Activated gamma-delta T cell treated with anti-CD3 and anti-CD28 coated beads, Interleukin-2, amount 50 U/mL, for 16 hours (primary cell): ENCODE results near the gene EEF1A1.

ENCODE experiments used
- DNase-seq: peaks from one replicate; pipeline ENCODE4 v3.0.0-alpha.2; 2020; ENCODE audit warnings: low read depth

Gene EEF1A1

DNA sequence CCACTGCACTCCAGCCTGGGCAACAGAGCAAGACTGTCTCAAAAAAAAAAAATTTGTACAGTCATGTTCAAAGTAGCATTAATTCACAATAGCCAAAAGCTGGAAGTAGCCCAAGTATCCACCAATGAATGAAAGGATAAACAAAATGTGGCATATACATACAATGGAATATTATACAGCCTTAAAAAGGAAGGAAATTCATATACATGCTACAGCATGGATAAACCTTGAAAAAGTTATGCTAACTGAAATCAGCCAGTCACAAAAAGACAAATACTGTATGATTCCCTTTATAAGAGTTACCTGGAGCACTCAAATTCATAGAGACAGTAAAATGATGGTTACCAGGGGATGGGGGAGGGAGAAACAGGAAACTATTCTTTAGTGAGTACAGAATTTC is 15.7 kb downstream of the EEF1A1 start:
- DNase-seq = no peak

DNA sequence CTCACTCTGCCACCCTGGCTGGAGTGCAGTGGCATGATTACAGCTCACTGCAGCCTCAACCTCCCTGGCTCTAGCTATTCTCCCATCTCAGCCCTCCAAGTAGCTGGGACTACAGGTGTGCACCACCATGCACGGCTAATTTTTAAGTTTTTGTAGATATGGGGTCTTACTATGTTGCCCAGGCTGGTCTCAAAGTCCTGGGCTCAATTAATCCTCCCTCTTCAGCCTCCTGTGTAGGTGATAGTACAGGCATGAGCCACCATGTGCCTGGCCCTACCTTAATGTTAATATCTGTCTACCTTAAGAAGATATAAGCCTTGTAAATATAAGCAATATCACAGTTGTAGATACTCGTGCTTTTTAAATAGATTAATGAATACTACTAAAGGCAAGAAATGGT is 16.7 kb downstream of the EEF1A1 start:
- no peak for DNase-seq

DNA sequence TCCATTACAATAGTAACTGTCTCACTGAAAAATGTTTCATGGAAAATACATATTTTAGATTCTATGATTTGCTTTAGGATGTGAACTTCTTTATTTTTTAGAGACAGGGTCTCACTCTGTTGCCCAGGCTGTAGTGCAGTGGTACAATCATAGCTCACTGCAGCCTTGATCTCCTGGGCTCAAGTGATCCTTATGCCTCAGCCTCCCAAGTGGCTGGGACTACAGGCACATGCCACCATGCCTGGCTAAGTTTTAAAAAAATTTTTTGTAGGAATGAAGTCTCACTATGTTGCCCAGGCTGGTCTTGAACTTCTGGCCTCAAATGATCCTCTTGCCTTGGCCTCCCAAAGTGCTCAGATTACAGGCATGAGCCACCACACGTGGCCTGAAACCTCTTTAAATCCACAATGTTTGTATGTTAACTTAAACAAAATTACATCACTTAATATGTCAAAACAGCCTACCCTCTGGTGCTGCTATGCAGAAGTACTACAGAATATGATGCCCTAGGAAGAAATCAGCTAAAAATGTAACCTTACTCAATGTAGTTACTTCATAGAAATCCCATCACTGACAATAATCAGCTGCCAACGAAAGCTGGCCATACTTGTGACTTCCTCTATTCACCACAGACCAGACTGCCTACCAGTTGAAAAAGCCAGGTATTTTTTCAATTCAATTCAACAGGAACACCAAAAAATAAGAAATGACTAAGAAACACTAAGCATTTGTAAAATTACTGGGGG is 17.6 kb downstream of the EEF1A1 start:
- no peak for DNase-seq

DNA sequence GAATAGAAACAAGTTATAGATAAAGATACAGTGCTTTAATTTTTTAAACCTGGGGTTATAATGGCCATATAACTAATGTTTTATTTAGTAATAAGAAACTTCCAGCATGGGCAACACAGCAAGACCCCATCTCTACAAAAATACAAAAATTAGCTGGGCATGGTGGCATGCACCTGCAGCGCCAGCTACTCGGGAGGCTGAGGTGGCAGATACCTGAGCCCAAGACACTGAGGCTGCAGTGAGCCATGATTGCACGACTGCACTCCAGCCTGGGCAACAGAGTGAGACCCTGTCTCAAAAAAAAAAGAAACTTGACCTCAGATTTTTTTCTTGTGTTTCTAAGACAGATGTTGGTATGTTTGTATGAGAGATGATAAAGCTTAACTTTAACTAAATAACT is 22.9 kb downstream of the EEF1A1 start:
- no peak for DNase-seq

GRCh38 chr6:73491377-73491776 is 29.5 kb downstream of the EEF1A1 start:
- DNase-seq = no peak

DNA sequence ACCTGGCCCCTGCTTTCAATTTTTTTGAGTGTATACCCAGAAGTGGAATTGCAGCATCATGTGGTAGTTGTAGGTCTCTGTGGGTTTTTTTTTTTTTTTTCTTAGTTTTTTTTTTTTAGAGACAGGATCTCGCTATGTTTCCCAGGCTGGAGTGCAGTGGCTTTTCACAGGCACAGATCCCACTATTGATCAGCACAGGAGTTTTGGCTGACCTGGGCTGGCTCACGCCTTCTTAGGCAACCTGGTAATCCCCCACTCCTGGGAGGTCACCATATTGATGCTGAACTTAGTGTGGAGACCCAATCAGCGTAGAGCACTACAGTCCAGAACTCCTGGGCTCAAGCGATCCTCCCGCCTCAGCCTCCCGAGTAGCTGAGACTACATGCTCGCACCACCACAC is 33.4 kb downstream of the EEF1A1 start:
- DNase-seq = no peak

DNA sequence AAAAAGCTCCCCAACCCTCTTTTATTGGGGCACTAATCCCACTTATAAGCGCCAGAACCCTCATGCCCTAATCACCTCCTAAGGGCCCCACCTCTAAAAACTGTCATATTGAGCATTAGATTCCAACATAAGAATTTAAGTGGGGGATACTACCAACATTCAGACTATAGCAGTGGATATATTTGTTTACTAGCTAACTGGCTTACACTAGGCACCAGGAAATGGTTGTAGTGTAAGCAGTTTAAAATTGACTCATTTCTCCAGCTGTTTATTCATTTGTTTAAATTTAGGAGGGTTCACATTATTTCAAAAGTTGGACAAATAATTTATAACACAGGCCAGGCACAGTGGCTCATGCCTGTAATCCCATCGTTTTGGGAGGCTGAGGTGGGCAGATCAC is 36.4 kb downstream of the EEF1A1 start:
- no peak for DNase-seq

DNA sequence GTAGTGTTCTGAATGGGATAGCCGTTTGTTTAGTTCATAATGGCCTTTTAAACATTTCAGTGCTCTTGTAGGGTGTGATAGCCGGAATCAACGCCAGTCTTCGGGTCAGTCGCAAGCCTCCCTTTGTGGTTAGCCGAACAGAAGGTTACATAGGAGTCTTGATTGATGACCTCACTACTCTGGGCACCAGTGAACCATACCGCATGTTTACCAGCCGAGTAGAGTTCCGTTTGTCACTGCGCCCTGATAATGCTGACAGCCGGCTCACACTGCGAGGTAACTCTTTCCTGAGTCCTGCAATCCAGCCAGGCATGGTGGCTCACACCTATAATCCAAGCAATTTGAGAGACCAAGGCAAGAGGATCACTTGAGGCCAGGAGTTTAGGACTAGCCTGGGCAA is 38.9 kb downstream of the EEF1A1 start:
- DNase-seq = no peak

DNA sequence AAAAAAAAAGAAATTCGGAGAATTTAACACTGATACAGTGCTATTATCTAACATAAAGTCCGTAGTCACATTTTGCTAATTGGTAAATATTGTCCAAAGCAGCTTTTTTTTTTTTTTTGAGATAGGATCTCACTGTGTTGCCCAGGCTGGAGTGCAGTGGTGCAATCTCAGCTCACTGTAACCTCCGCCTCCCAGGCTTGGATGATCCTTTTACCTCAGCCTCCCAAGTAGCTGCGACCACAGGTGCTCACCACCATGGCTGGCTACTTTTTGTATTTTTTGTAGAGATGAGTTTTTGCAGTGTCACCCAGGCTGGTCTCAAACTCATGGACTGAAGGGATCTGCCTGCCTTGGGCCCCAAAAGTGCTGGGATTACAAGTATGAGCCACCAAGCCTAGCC is 43.4 kb downstream of the EEF1A1 start:
- no peak for DNase-seq

- DNase-seq = no peak
These were observed 44.1 kb downstream of the EEF1A1 start for GRCh38 chr6:73476723-73477122.

GRCh38 chr6:73471686-73472290 is 49.0 kb downstream of the EEF1A1 start:
- no peak for DNase-seq
